ENCODE results near the gene ZNF580. TPM values are rescaled to one million over a fixed set of nuclear protein-coding genes. Genes with fewer than 3 reads are reported as not detected.

ZNF580 gene
- total and polyA plus RNA-seq, 2 of the 13 experiments (the other 11 are each of a cell fraction or from before 2014, with no cell fraction given): 4.4 to 6.0 TPM

- TF ChIP-seq ZNF318 (CRISPR knock-in tag; IDR thresholded peaks at IDR 0.05) (no peak), NFAT5 (CRISPR knock-in tag; IDR thresholded peaks at IDR 0.05) (no peak), MXI1 (IDR thresholded peaks at IDR 0.05; ENCODE audit: borderline replicate concordance, low read depth, low read length) (no peak), TIGD3 (CRISPR knock-in tag; IDR thresholded peaks at IDR 0.05; ENCODE audit: borderline replicate concordance) (no peak), ZMAT3 (CRISPR knock-in tag; conservative IDR thresholded peaks at IDR 0.05) (0 out of 2 replicates have a peak, but pooled peaks have one; percentile 25), TARDBP (CRISPR knock-in tag; IDR thresholded peaks at IDR 0.05) (peak; percentile 3; the same call in 1 of the 2 replicates), REL (CRISPR knock-in tag; conservative IDR thresholded peaks at IDR 0.05) (no peak), MXD1 (CRISPR knock-in tag; IDR thresholded peaks at IDR 0.05) (0 out of 2 replicates have a peak, but pooled peaks have one; percentile 11), IRX3 (CRISPR knock-in tag; IDR thresholded peaks at IDR 0.05; ENCODE audit: borderline replicate concordance, low read depth) (no peak), REPIN1 (CRISPR knock-in tag; IDR thresholded peaks at IDR 0.05; ENCODE audit: borderline replicate concordance, low read depth) (no peak), RXRB (CRISPR knock-in tag; IDR thresholded peaks at IDR 0.05; ENCODE audit: borderline replicate concordance) (no peak), HNRNPLL (IDR thresholded peaks at IDR 0.05; ENCODE audit: low read depth, low read length, poor library complexity, severe bottlenecking) (peak; percentile 19)
Measured at GRCh38 chr19:55654323-55654867, 13.6 kb downstream of the ZNF580 start (continued).
